Ovary (tissue), 9 donors: ENCODE results near the gene IRAK4. TPM values are rescaled to one million over a fixed set of nuclear protein-coding genes. Genes with fewer than 3 reads are reported as not detected.

Source experiments
- DNase-seq, 5 donors: peaks; one replicate each; pipeline ENCODE4 v3.0.0-alpha.2; 2019 to 2020
- H3K27ac ChIP-seq, 2 donors: fragments of 200-600 bp; one replicate each; pipeline versions ENCODE4 v1.5.1 to v1.8.0; 2019 to 2022
- H3K27me3 ChIP-seq: fragments of 200-600 bp; one replicate; pipeline ENCODE4 v1.8.0; 2022
- H3K36me3 ChIP-seq: fragments of 200-600 bp; sonication (generic); one replicate; pipeline ENCODE4 v1.5.1; 2019
- H3K4me1 ChIP-seq: one replicate; pipeline ENCODE4 v1.8.1; 2013; ENCODE audit warnings: mild to moderate bottlenecking, moderate library complexity; ENCODE audit not compliant: insufficient read depth
- H3K4me3 ChIP-seq: fragments of 200-600 bp; sonication (generic); one replicate; pipeline ENCODE4 v1.5.1; 2017
- H3K9me3 ChIP-seq, 2 donors: fragments of 200-600 bp in 1 of 2; sonication (generic) in 1 of 2; one replicate each; pipeline versions ENCODE4 v1.5.1 to v1.8.1; 2013 to 2019; ENCODE audit warnings: mild to moderate bottlenecking in 1 of 2, moderate library complexity in 1 of 2
- EP300 ChIP-seq: sonication (generic); formaldehyde crosslinking; IDR thresholded peaks from one replicate; pipeline ENCODE4 v1.6.1; 2017; ENCODE audit warnings: antibody characterized with exemption
- POLR2A ChIP-seq: fragments of 450-650 bp; IDR thresholded peaks from one replicate; pipeline ENCODE4 v1.6.1; 2017; ENCODE audit warnings: antibody characterized with exemption, mild to moderate bottlenecking, moderate library complexity
- WGBS, 3 donors: extraction: QIAGEN DNeasy Blood & Tissue Kit in 1 of 3; methylation state at CpG; one replicate each; pipeline versions ENCODE4 v1.1.5 to v1.1.7; 2013 to 2017; 5-methylcytosine and 5-hydroxymethylcytosine counted together
- intact Hi-C, 4 donors: fragments of 100-400 bp; cut with DNase I; formaldehyde crosslinking; loops; one replicate each; pipeline versions ENCODE4 v1.11.0 to v1.15.1; 2022 to 2023
- polyA plus RNA-seq, 2 donors: library from polyadenylated mRNA; stranded (reverse); fragments of 200-250 nt in 1 of 2; fragments of 350-450 nt in 1 of 2; fragmentation: Illumina TruSeq in 1 of 2; extraction: RNeasy Lipid Tissue Mini Kit (QIAGEN cat#74804) in 1 of 2; gene quantifications; one replicate each; pipeline ENCODE4 v1.2.3, GENCODE V29; 2013 to 2014
- total RNA-seq, 7 donors: library from RNA; depleted of rRNA in 2 of 7; stranded (reverse); fragments of >200 nt in 2 of 7; fragmentation: NEBNext Ultra II Directional in 3 of 7; extraction: Animal tissue kit (Norgen Biotek cat#: 25700) in 3 of 7; gene quantifications; one replicate each; pipeline versions ENCODE4 v1.1.0 to v1.2.4, GENCODE V29; 2016 to 2023
- TF ChIP-seq, protein P1 (sequence below), 3 donors: fragments of 450-650 bp in 2 of 3; fragments of 200-600 bp in 1 of 3; IDR thresholded peaks; one replicate each; pipeline versions ENCODE4 v1.5.1 to v1.8.0; 2016 to 2022; ENCODE audit warnings: antibody characterized with exemption in 3 of 3, mild to moderate bottlenecking in 1 of 3
- donor health status: DM: no; HTN: no; CAD: no; lungs with moderate emphysema.
- donor health status: DM: no; HTN: no; CAD: no.
- donor health status: Bipolar disorder and iron deficiency.
- donor health status: DM: yes; HTN: yes; CAD: no.
- donor health status: DM: no; HTN: no; CAD: no.
- donor health status: DM: yes; HTN: yes; CAD: no.

Gene IRAK4
- total and polyA plus RNA-seq, 9 donors, result 7.8 to 18.5 (median 12.9) TPM

GRCh38 chr12:43795716-43796280 is 37.0 kb downstream of the IRAK4 start:
- H3K9me3 ChIP-seq, result no peaks in the 10 kb centered on the region
- DNase-seq, result no peak
- intact Hi-C loops, result no loop called here
- H3K36me3 ChIP-seq, result no peaks in the 10 kb centered on the region
- TF ChIP-seq POLR2A (no peak), EP300 (no peak)
- TF ChIP-seq, protein P1, sequence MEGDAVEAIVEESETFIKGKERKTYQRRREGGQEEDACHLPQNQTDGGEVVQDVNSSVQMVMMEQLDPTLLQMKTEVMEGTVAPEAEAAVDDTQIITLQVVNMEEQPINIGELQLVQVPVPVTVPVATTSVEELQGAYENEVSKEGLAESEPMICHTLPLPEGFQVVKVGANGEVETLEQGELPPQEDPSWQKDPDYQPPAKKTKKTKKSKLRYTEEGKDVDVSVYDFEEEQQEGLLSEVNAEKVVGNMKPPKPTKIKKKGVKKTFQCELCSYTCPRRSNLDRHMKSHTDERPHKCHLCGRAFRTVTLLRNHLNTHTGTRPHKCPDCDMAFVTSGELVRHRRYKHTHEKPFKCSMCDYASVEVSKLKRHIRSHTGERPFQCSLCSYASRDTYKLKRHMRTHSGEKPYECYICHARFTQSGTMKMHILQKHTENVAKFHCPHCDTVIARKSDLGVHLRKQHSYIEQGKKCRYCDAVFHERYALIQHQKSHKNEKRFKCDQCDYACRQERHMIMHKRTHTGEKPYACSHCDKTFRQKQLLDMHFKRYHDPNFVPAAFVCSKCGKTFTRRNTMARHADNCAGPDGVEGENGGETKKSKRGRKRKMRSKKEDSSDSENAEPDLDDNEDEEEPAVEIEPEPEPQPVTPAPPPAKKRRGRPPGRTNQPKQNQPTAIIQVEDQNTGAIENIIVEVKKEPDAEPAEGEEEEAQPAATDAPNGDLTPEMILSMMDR (IDR thresholded peaks at IDR 0.05), result no peak
- H3K4me1 ChIP-seq, result no peaks in the 10 kb centered on the region
- H3K4me3 ChIP-seq, result no peak overlapping the region
- 81 to 88% (median 87%) methylated on average over 2 of the region's 2 CpGs for WGBS, 3 donors
- no peaks in the 10 kb centered on the region for H3K27me3 ChIP-seq
- no peak overlapping the region for H3K27ac ChIP-seq

- intact Hi-C loops, result no loop called here
- TF ChIP-seq EP300, result no peak
- no peak for TF ChIP-seq POLR2A
- TF ChIP-seq, protein P1 (IDR thresholded peaks at IDR 0.05), result no peak
- WGBS, 3 donors, result 89 to 93% (median 89%) methylated on average over 4 of the region's 4 CpGs
- Histone ChIP-seq H3K36me3 (no peaks in the 10 kb centered on the region), H3K4me3 (no peak overlapping the region), H3K27ac (no peak overlapping the region), H3K4me1 (no peaks in the 10 kb centered on the region), H3K27me3 (no peaks in the 10 kb centered on the region), H3K9me3 (no peaks in the 10 kb centered on the region)
- no peak for DNase-seq
Observed at GRCh38 chr12:43797561-43798217, 38.9 kb downstream of the IRAK4 start.

GRCh38 chr12:43805149-43805859 is 46.6 kb downstream of the IRAK4 start:
- WGBS, 3 donors, result 3 to 7% (median 3%) methylated on average over 20 of the region's 20 CpGs
- TF ChIP-seq POLR2A (no peak), EP300 (no peak)
- TF ChIP-seq, protein P1 (IDR thresholded peaks at IDR 0.05), result no peak
- Histone ChIP-seq H3K36me3 (no peaks in the 10 kb centered on the region), H3K27ac (peak overlapping the region; percentile 76 to 96), H3K27me3 (no peaks in the 10 kb centered on the region), H3K4me3 (peak overlapping the region; percentile 56), H3K9me3 (no peaks in the 10 kb centered on the region), H3K4me1 (no peaks in the 10 kb centered on the region)
- intact Hi-C loops, result no loop called here
- DNase-seq, result no peak

DNA sequence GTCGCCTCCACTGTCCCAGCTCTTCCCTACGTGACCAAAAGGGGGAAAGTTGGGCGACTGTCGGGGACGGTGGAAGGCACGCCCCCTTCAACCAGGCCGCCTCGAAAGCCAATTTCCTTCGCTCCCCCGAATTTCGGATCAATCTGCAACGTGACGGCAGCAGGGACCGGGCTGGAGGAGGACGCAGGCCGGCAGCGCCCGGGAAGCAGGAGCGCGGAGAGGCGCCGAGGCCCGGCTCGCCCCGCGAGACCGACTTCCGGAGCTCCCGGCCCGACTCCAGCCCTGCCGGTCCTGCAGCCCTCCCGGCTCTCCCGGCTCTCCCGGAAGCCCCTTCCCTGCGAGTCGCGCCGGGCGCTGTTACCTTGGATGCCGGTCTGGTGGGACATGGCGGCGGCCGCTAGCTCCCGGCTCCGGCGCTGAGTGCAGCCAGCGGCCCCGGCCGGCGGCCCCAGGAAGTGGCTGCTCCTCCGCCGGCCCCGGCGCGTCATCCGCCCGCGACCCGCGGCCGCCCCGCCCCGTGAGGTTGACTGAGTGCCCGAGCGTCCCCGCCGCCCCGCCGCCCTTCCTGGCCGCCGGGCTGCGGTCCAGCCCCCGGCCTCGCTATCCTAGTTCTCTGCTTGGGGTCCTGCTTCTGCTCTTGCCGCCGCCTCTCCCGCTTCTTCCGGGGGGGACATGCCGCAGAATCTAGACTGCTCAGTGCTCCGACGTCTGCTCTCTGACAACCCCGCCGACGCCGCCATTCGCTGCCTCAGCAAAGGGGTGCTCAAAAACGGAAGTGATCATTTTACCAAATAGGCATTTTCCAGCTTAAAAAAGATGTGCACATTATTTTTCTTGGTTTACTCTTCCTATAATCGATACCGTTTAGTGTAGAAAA is 47.3 kb downstream of the IRAK4 start, which contains the start of gene TWF1:
TWF1 (minus strand) TSS at position 458 of the 877 bp plus-strand sequence; CDS start at position 386, 72 bp downstream.
- H3K27ac ChIP-seq, result peak within 1 kb of the TSS; percentile 76 to 96
- H3K27me3 ChIP-seq, result no peaks in the 10 kb centered on the region
- 0 to 1% (median 1%) methylated on average over 47 to 89 of the region's 89 CpGs for WGBS, 3 donors
- peak within 1 kb of the TSS; percentile 56 for H3K4me3 ChIP-seq
- DNase-seq, result peak; percentile 81 to 94 (median 87)
- no peaks in the 10 kb centered on the region for H3K36me3 ChIP-seq
- H3K4me1 ChIP-seq, result no peaks in the 10 kb centered on the region
- peak; percentile 65 for TF ChIP-seq POLR2A
- TF ChIP-seq, protein P1 (IDR thresholded peaks at IDR 0.05), result peak in 1 of 3 donors; percentile 66
- TF ChIP-seq EP300, result no peak
- intact Hi-C loops, result no loop called here
- H3K9me3 ChIP-seq, result no peaks in the 10 kb centered on the region
